Erythroblast (primary cell): ENCODE data around the gene PCK1.

ENCODE experiments used
- GATA1 ChIP-seq: IDR thresholded peaks from 2 replicates; pipeline ENCODE4 v1.6.1; 2011; ENCODE audit warnings: low read depth, mild to moderate bottlenecking, control low read depth, low read length, moderate library complexity
- POLR2A ChIP-seq: IDR thresholded peaks from 2 replicates; pipeline ENCODE4 v1.6.1; 2011; ENCODE audit warnings: mild to moderate bottlenecking, low read length

DNA sequence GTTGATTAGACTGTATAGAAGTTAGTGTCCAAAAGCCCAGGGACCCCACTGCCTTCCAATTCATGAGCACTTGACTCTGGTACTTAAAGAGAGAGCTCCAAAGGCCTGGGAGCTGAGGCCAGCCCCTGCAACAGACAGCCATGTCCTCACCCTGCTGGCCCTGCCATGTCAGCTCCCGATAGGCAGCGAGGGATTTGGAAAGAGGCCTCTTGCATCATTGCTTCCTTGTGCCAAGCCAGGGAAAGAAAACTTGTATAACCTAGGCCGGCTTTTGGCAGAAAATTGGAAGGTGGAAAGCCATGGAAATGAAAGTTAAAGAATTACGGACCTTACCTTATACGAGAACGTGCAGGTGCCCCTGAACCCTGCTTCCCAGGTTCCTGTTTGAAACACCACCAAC, 8.4 kb upstream of the PCK1 start:
- TF ChIP-seq POLR2A (no peak), GATA1 (no peak)
